HEK293T (cell line): ENCODE results near the gene TBK1.

Source experiments
- BHLHE40 ChIP-seq: fragments of 450-650 bp; IDR thresholded peaks from 2 replicates; pipeline ENCODE4 v1.6.1; 2016; ENCODE audit warnings: mild to moderate bottlenecking, moderate library complexity, borderline replicate concordance
- CTBP1 ChIP-seq: fragments of 450-650 bp; IDR thresholded peaks from 2 replicates; pipeline ENCODE4 v1.6.1; 2016; ENCODE audit warnings: borderline replicate concordance
- ELF4 ChIP-seq: fragments of 450-650 bp; IDR thresholded peaks from 2 replicates; pipeline ENCODE4 v1.6.1; 2017; ENCODE audit warnings: antibody characterized with exemption
- FOXA1 ChIP-seq: fragments of 450-650 bp; IDR thresholded peaks from 2 replicates; pipeline ENCODE4 v1.6.1; 2016; ENCODE audit warnings: mild to moderate bottlenecking
- FOXK2 ChIP-seq: fragments of 450-650 bp; IDR thresholded peaks from 2 replicates; pipeline ENCODE4 v1.6.1; 2016; ENCODE audit warnings: mild to moderate bottlenecking
- FOXM1 ChIP-seq: fragments of 450-650 bp; IDR thresholded peaks from 2 replicates; pipeline ENCODE4 v1.6.1; 2017; ENCODE audit warnings: mild to moderate bottlenecking, borderline replicate concordance
- NFRKB ChIP-seq: fragments of 450-650 bp; IDR thresholded peaks from 2 replicates; pipeline ENCODE4 v1.6.1; 2016; ENCODE audit warnings: mild to moderate bottlenecking, moderate library complexity
- PKNOX1 ChIP-seq: fragments of 450-650 bp; IDR thresholded peaks from 2 replicates; pipeline ENCODE4 v1.6.1; 2016
- SP1 ChIP-seq: fragments of 450-650 bp; IDR thresholded peaks from 2 replicates; pipeline ENCODE4 v1.6.1; 2017
- SUZ12 ChIP-seq: fragments of 450-650 bp; IDR thresholded peaks from 2 replicates; pipeline ENCODE4 v1.6.1; 2016; ENCODE audit warnings: mild to moderate bottlenecking
- TARDBP ChIP-seq: fragments of 450-650 bp; IDR thresholded peaks from 2 replicates; pipeline ENCODE4 v1.6.1; 2016
- ZNF384 ChIP-seq: fragments of 450-650 bp; IDR thresholded peaks from 2 replicates; pipeline ENCODE4 v1.6.1; 2016

- TF ChIP-seq SP1 (no peak), TARDBP (no peak), CTBP1 (no peak), ZNF384 (no peak), FOXM1 (no peak), PKNOX1 (no peak), NFRKB (no peak), FOXK2 (no peak), BHLHE40 (no peak), ELF4 (no peak), SUZ12 (no peak), FOXA1 (no peak)
Measured at GRCh38 chr12:64431791-64432190, 20.1 kb upstream of the TBK1 start.
